Gastrocnemius medialis (tissue), 4 donors: ENCODE measurements around the gene MRTFA. TPM values are rescaled to one million over a fixed set of nuclear protein-coding genes. Genes with fewer than 3 reads are reported as not detected.

Source experiments
- ATAC-seq, 2 donors: fragments of 150-250 bp; one replicate each; pipeline ENCODE4 v1.9.1; 2016
- DNase-seq, 2 donors: peaks; one replicate each; pipeline ENCODE4 v3.0.0-alpha.2; 2019
- H3K27ac ChIP-seq, 4 donors: fragments of 200-600 bp; sonication (generic); 1 replicate in 1 of 4; 2 replicates in 3 of 4; pipeline ENCODE4 v1.5.1; 2016 to 2018; ENCODE audit warnings: mild to moderate bottlenecking in 2 of 4, moderate library complexity in 1 of 4
- H3K27me3 ChIP-seq, 3 donors: fragments of 200-600 bp; sonication (generic) in 2 of 3; 1 replicate in 1 of 3; 2 replicates in 2 of 3; pipeline versions ENCODE4 v1.5.1 to v1.6.0; 2016 to 2019; ENCODE audit warnings: mild to moderate bottlenecking in 1 of 3, moderate library complexity in 1 of 3
- H3K36me3 ChIP-seq, 2 donors: fragments of 200-600 bp; sonication (generic) in 1 of 2; one replicate each; pipeline ENCODE4 v1.5.1; 2017 to 2018
- H3K4me1 ChIP-seq, 2 donors: fragments of 200-600 bp; sonication (generic) in 1 of 2; one replicate each; pipeline ENCODE4 v1.5.1; 2016 to 2017; ENCODE audit warnings: mild to moderate bottlenecking in 2 of 2
- H3K4me3 ChIP-seq, 4 donors: fragments of 200-600 bp; sonication (generic) in 3 of 4; 1 replicate in 1 of 4; 2 replicates in 3 of 4; pipeline ENCODE4 v1.5.1; 2016 to 2019; ENCODE audit warnings: mild to moderate bottlenecking in 2 of 4
- H3K9me3 ChIP-seq, 3 donors: fragments of 200-600 bp; sonication (generic) in 2 of 3; 1 replicate in 1 of 3; 2 replicates in 2 of 3; pipeline ENCODE4 v1.5.1; 2016 to 2019
- CTCF ChIP-seq, 5 experiments: fragments of 450-650 bp in 3 of 5; fragments of 200-600 bp in 2 of 5; sonication (generic) in 2 of 5; IDR thresholded peaks in 4 of 5; conservative IDR thresholded peaks in 1 of 5; 1 replicate in 4 of 5; 2 replicates in 1 of 5; pipeline ENCODE4 v1.5.1; 2016 to 2019; ENCODE audit warnings: antibody characterized with exemption in 5 of 5, mild to moderate bottlenecking in 3 of 5, moderate library complexity in 3 of 5
- POLR2A ChIP-seq, 2 donors: fragments of 450-650 bp; IDR thresholded peaks; one replicate each; pipeline ENCODE4 v1.6.1; 2017; ENCODE audit warnings: antibody characterized with exemption in 2 of 2, mild to moderate bottlenecking in 2 of 2, moderate library complexity in 2 of 2
- in situ Hi-C, 4 donors: fragments of 200-750 bp; cut with MboI; loops; one replicate each; pipeline versions ENCODE4 v1.15.0 to v1.8.0; 2017; ENCODE audit warnings: low sequenced_read_pairs in 4 of 4
- intact Hi-C: fragments of 100-400 bp; cut with DNase I; formaldehyde crosslinking; loops from one replicate; pipeline ENCODE4 v1.15.1; 2023; ENCODE audit warnings: low total_unique reads
- total RNA-seq, 4 donors: library from RNA; depleted of rRNA; stranded (reverse); fragments of >200 nt; gene quantifications; one replicate each; pipeline versions ENCODE4 v1.1.0 to v1.2.3, GENCODE V29; 2016

MRTFA gene
- total RNA-seq, 4 donors from 2014 or later: 13.7 to 31.3 (median 22.2) TPM

GRCh38 chr22:40433416-40434090 lies 203.0 kb downstream of the MRTFA start:
- no peaks in the 10 kb centered on the region for H3K9me3 ChIP-seq
- intact Hi-C loops: no loop called here
- H3K27me3 ChIP-seq: no peaks in the 10 kb centered on the region
- no peak for ATAC-seq
- no peak overlapping the region for H3K4me3 ChIP-seq
- H3K27ac ChIP-seq: no peak overlapping the region
- TF ChIP-seq POLR2A (IDR thresholded peaks at IDR 0.05) (no peak), CTCF (IDR thresholded peaks at IDR 0.05 in 4 of 5, conservative IDR thresholded peaks at IDR 0.05 in 1 of 5) (no peak)
- in situ Hi-C loops: loop anchor here in 2 of 4 donors (5.0 to 10.0 kb wide), 2 partner anchors 51 to 209 kb away; no protein-coding TSS in a partner anchor
- peaks cover 0 to 19% of the 10 kb centered on the region in 2 donors for H3K36me3 ChIP-seq
- H3K4me1 ChIP-seq: peaks cover 34 to 48% of the 10 kb centered on the region in 2 donors
- DNase-seq: no peak

- no peaks in the 10 kb centered on the region for H3K9me3 ChIP-seq
- intact Hi-C loops: no loop called here
- DNase-seq: no peak
- no peaks in the 10 kb centered on the region for H3K27me3 ChIP-seq
- TF ChIP-seq POLR2A (IDR thresholded peaks at IDR 0.05): no peak
- TF ChIP-seq CTCF (IDR thresholded peaks at IDR 0.05 in 4 of 5, conservative IDR thresholded peaks at IDR 0.05 in 1 of 5): no peak
- H3K4me3 ChIP-seq: no peak overlapping the region
- H3K36me3 ChIP-seq: peaks cover 0 to 26% of the 10 kb centered on the region in 2 donors
- peaks cover 31 to 48% of the 10 kb centered on the region in 2 donors for H3K4me1 ChIP-seq
- in situ Hi-C loops: loop anchor here in 2 of 4 donors (5.0 to 10.0 kb wide), 2 partner anchors 52 to 210 kb away; no protein-coding TSS in a partner anchor
- ATAC-seq: no peak
- H3K27ac ChIP-seq: no peak overlapping the region
Observed at GRCh38 chr22:40432625-40433024, 203.9 kb downstream of the MRTFA start.

GRCh38 chr22:40432157-40432556 lies 204.4 kb downstream of the MRTFA start:
- H3K4me1 ChIP-seq: peaks cover 28 to 48% of the 10 kb centered on the region in 2 donors
- in situ Hi-C loops: loop anchor here in 2 of 4 donors (5.0 to 10.0 kb wide), 2 partner anchors 53 to 210 kb away; no protein-coding TSS in a partner anchor
- no peaks in the 10 kb centered on the region for H3K27me3 ChIP-seq
- no peak overlapping the region for H3K4me3 ChIP-seq
- no peak for ATAC-seq
- no peak overlapping the region for H3K27ac ChIP-seq
- no peak for DNase-seq
- TF ChIP-seq POLR2A (IDR thresholded peaks at IDR 0.05) (no peak), CTCF (IDR thresholded peaks at IDR 0.05 in 4 of 5, conservative IDR thresholded peaks at IDR 0.05 in 1 of 5) (no peak)
- H3K36me3 ChIP-seq: peaks cover 0 to 26% of the 10 kb centered on the region in 2 donors
- intact Hi-C loops: no loop called here
- no peaks in the 10 kb centered on the region for H3K9me3 ChIP-seq

GRCh38 chr22:40430991-40431390 lies 205.5 kb downstream of the MRTFA start:
- in situ Hi-C loops (loop anchor here in 2 of 4 donors (5.0 to 10.0 kb wide), 2 partner anchors 54 to 211 kb away; no protein-coding TSS in a partner anchor), intact Hi-C loops (no loop called here)
- Histone ChIP-seq H3K36me3 (peaks cover 0 to 26% of the 10 kb centered on the region in 2 donors), H3K4me1 (peaks cover 27 to 47% of the 10 kb centered on the region in 2 donors), H3K9me3 (no peaks in the 10 kb centered on the region), H3K4me3 (no peak overlapping the region), H3K27ac (no peak overlapping the region), H3K27me3 (no peaks in the 10 kb centered on the region)
- no peak for TF ChIP-seq CTCF (IDR thresholded peaks at IDR 0.05 in 4 of 5, conservative IDR thresholded peaks at IDR 0.05 in 1 of 5)
- TF ChIP-seq POLR2A (IDR thresholded peaks at IDR 0.05): no peak
- no peak for DNase-seq
- ATAC-seq: no peak
